ENCODE results near the gene DDX39A. TPM values are rescaled to one million over a fixed set of nuclear protein-coding genes. Genes with fewer than 3 reads are reported as not detected.

The DDX39A gene
- total and polyA plus RNA-seq, 2 of the 13 experiments (the other 11 are each of a cell fraction or from before 2014, with no cell fraction given), result 34.6 to 90.4 TPM

GRCh38 chr19:14379294-14380065, 39.7 kb downstream of the DDX39A start:
- Histone ChIP-seq H3K27ac (ENCODE audit: extremely low read length, insufficient read depth, low read length) (no peak overlapping the region), H3K4me3 (replicated peaks in 1 of 3; ENCODE audit: insufficient read depth in 1 of 3, low read depth in 2 of 3, low read length in 3 of 3) (no peak overlapping the region), H4K20me1 (ENCODE audit: insufficient read depth, low read length) (no peaks in the 10 kb centered on the region), H3K79me2 (ENCODE audit: insufficient read depth, low read length) (no peaks in the 10 kb centered on the region), H3K4me2 (ENCODE audit: low read depth, low read length) (no peak overlapping the region), H3K27me3 (ENCODE audit: control insufficient read depth in 1 of 2, insufficient read depth in 2 of 2, low read length in 2 of 2) (peaks cover 2 to 11% of the 10 kb centered on the region in 2 experiments; a peak in 4 of 5 replicates), H3K9ac (ENCODE audit: insufficient read depth, low read depth, low read length) (no peak overlapping the region), H2AFZ (ENCODE audit: low read length) (no peak overlapping the region), H3K4me1 (ENCODE audit: insufficient read depth, low read length) (peaks cover 10% of the 10 kb centered on the region), H3K36me3 (replicated peaks in 1 of 2; ENCODE audit: control insufficient read depth in 1 of 2, insufficient read depth in 2 of 2, low read length in 2 of 2) (no peaks in the 10 kb centered on the region), H3K9me3 (ENCODE audit: low read length) (no peaks in the 10 kb centered on the region)
- CTCF ChIA-PET (ENCODE audit: low intra/inter-chr PET ratio, low total read pairs), result no interaction called here
- ATAC-seq, result no peak
- FAIRE-seq, result no peak
- TF ChIP-seq RFXAP (CRISPR knock-in tag; IDR thresholded peaks at IDR 0.05; ENCODE audit: borderline replicate concordance) (no peak), SNAPC2 (CRISPR knock-in tag; IDR thresholded peaks at IDR 0.05) (no peak), IRF9 (CRISPR knock-in tag; IDR thresholded peaks at IDR 0.05; ENCODE audit: borderline replicate concordance) (no peak), ZNF766 (CRISPR knock-in tag; IDR thresholded peaks at IDR 0.05; ENCODE audit: borderline replicate concordance) (no peak), SMARCE1 (IDR thresholded peaks at IDR 0.05; ENCODE audit: borderline replicate concordance) (no peak), ZNF24 (IDR thresholded peaks at IDR 0.05) (no peak), BHLHE40 (IDR thresholded peaks at IDR 0.05; ENCODE audit: low read length) (no peak), ZFP36L1 (CRISPR knock-in tag; IDR thresholded peaks at IDR 0.05) (no peak), SNAI1 (CRISPR knock-in tag; IDR thresholded peaks at IDR 0.05; ENCODE audit: borderline replicate concordance) (no peak), ZNF234 (CRISPR knock-in tag; conservative IDR thresholded peaks at IDR 0.05) (no peak), CAMTA2 (CRISPR knock-in tag; IDR thresholded peaks at IDR 0.05; ENCODE audit: borderline replicate concordance) (no peak), ZBTB38 (CRISPR knock-in tag; IDR thresholded peaks at IDR 0.05) (no peak), TFE3 (CRISPR knock-in tag; IDR thresholded peaks at IDR 0.05) (no peak), KDM1A (CRISPR knock-in tag; IDR thresholded peaks at IDR 0.05) (no peak), IKZF5 (CRISPR knock-in tag; IDR thresholded peaks at IDR 0.05) (no peak), POLR2A (IDR thresholded peaks at IDR 0.05; ENCODE audit: insufficient read depth in 1 of 2, low read depth in 2 of 2, low read length in 2 of 2) (no peak), ZKSCAN5 (CRISPR knock-in tag; IDR thresholded peaks at IDR 0.05) (no peak), ZNF333 (CRISPR knock-in tag; IDR thresholded peaks at IDR 0.05; ENCODE audit: borderline replicate concordance) (no peak), ZNF496 (CRISPR knock-in tag; IDR thresholded peaks at IDR 0.05; ENCODE audit: insufficient replicate concordance) (no peak)
- POLR2A ChIA-PET, result interaction anchor here (0.7 kb wide), 1 partner anchor 77 kb away, joined by 3 read pairs; no protein-coding TSS in a partner anchor
- in situ Hi-C loops (cut with HindIII; ENCODE audit: extremely low pct_ligation_motif_present, low pct_unique_long_range_greater_than_20kb), result no loop called here
- BruUV-seq (replicated peaks), result no TSS peak
- intact Hi-C loops (cut with micrococcal nuclease; ENCODE audit: unreplicated experiment), result no loop called here
- no peak for DNase-seq (ENCODE audit: low spot score)
- WGBS (ENCODE audit: low lambda C conversion rate), result 27% methylated on average over 9 of the region's 9 CpGs
